ENCODE results near the gene EFNA5. TPM values are rescaled to one million over a fixed set of nuclear protein-coding genes. Genes with fewer than 3 reads are reported as not detected.

Gene EFNA5
- polyA plus RNA-seq, 3 donors: 0.01 TPM; not detected in 2

DNA sequence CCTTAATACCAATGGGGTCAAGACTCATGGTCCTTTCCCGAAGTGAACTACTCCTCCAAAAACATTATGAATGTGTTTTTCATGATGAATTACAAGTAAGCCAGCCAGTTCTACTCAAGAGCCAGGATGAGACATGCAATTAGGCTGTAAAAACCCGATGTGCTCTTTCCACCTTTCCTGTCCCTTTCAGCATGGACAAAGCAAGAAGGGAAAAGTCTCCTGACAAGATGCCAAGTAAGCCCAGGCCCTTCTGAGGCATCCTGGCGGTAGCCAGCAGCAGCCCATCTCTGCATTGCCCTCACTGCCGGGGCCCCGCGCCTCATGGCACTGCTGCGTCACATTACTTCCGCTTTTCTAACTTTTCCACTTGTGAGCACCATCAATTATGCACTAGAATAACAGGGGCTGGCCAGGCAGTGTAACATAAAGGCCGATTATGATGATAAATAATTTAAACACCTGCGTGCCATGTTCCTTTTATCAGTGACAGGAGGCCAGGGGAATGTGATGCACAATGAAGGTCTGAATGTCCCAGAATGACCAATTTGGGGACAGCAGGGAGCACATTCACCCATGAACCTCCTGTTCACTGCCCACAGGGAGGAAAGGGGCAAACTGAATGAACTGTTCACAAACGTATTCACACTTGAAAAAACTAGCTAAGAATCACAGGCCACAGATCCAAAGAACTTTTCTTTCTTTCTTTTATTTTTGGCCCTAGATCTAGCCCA, 37.4 kb downstream of the EFNA5 start:
- WGBS (ENCODE audit: insufficient coverage): 95% methylated on average over 3 of the region's 11 CpGs
- Histone ChIP-seq H3K27me3 (ENCODE audit: control insufficient read depth in 2 of 2, insufficient read depth in 2 of 2, low read length in 2 of 2) (no peaks in the 10 kb centered on the region), H3K79me2 (ENCODE audit: insufficient read depth, low read length) (no peaks in the 10 kb centered on the region), H3K4me2 (replicated peaks; ENCODE audit: extremely low read depth, low read length, poor library complexity, severe bottlenecking) (no peak overlapping the region), H3K36me3 (replicated peaks in 1 of 2; ENCODE audit: control insufficient read depth in 1 of 2, insufficient read depth in 2 of 2, low read length in 2 of 2) (no peaks in the 10 kb centered on the region), H3K27ac (ENCODE audit: low read depth in 1 of 2, low read length in 2 of 2) (no peak overlapping the region), H3K4me1 (ENCODE audit: control insufficient read depth in 1 of 2, insufficient read depth in 2 of 2, low read length in 2 of 2) (no peaks in the 10 kb centered on the region), H4K20me1 (ENCODE audit: insufficient read depth, low read length) (no peaks in the 10 kb centered on the region), H2AFZ (ENCODE audit: insufficient read depth, low read depth, low read length, poor library complexity, severe bottlenecking) (no peak overlapping the region), H3K9ac (ENCODE audit: insufficient read depth, low read length, poor library complexity, severe bottlenecking) (no peak overlapping the region), H3K9me3 (replicated peaks in 1 of 2; ENCODE audit: control insufficient read depth in 1 of 2, insufficient read depth in 1 of 2, low read length in 2 of 2) (peaks cover 0 to 4% of the 10 kb centered on the region in 2 donors), H3K4me3 (replicated peaks in 1 of 3; ENCODE audit: low read depth in 2 of 3, low read length in 3 of 3) (no peak overlapping the region)
- no peak for TF ChIP-seq CTCF (IDR thresholded peaks at IDR 0.05)
- intact Hi-C loops (cut with micrococcal nuclease): no loop called here
- Mint-ChIP-seq H3K27me3 (ENCODE audit: low read depth in 3 of 3) (peaks cover 0 to 1% (median 0%) of the 10 kb centered on the region in 3 donors), H3K9me3 (peaks cover 0 to 4% (median 0%) of the 10 kb centered on the region in 7 donors), H3K36me3 (no peaks in the 10 kb centered on the region), H3K4me3 (no peak overlapping the region), H3K27ac (no peak overlapping the region), H3K4me1 (no peaks in the 10 kb centered on the region)
- DNase-seq: no peak

DNA sequence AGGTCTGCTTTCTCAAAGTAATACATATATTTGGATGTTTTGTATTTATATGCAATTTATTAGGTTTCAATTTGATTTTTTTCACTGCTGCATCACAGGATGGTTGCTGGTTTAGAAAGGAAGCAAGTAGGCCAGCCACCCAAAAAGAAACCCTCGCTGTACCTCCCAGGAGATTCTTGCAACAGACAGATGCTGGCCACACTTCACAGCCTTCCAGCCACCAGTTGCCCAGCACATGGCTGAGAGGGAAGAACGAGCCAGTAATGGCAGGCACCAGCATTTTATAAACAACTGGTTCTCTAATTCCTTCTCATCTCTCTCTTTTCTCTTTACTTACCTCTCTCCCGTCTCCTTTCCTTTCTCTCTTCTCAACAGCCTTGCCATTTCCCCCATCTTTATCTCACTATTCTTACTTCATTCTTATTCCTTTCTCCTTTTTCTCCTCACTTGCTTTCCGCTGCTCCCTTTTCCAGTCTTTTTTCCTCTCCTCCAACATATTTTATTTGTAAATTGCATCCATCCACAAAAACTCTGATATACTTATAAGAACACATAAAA, 38.9 kb downstream of the EFNA5 start:
- Histone ChIP-seq H3K36me3 (replicated peaks in 1 of 2; ENCODE audit: control insufficient read depth in 1 of 2, insufficient read depth in 2 of 2, low read length in 2 of 2) (no peaks in the 10 kb centered on the region), H3K4me1 (ENCODE audit: control insufficient read depth in 1 of 2, insufficient read depth in 2 of 2, low read length in 2 of 2) (no peaks in the 10 kb centered on the region), H3K4me3 (replicated peaks in 1 of 3; ENCODE audit: low read depth in 2 of 3, low read length in 3 of 3) (no peak overlapping the region), H3K9ac (ENCODE audit: insufficient read depth, low read length, poor library complexity, severe bottlenecking) (no peak overlapping the region), H3K79me2 (ENCODE audit: insufficient read depth, low read length) (no peaks in the 10 kb centered on the region), H3K27ac (ENCODE audit: low read depth in 1 of 2, low read length in 2 of 2) (no peak overlapping the region), H3K27me3 (ENCODE audit: control insufficient read depth in 2 of 2, insufficient read depth in 2 of 2, low read length in 2 of 2) (no peaks in the 10 kb centered on the region), H3K4me2 (replicated peaks; ENCODE audit: extremely low read depth, low read length, poor library complexity, severe bottlenecking) (no peak overlapping the region), H2AFZ (ENCODE audit: insufficient read depth, low read depth, low read length, poor library complexity, severe bottlenecking) (no peak overlapping the region), H3K9me3 (replicated peaks in 1 of 2; ENCODE audit: control insufficient read depth in 1 of 2, insufficient read depth in 1 of 2, low read length in 2 of 2) (peaks cover 0 to 4% of the 10 kb centered on the region in 2 donors), H4K20me1 (ENCODE audit: insufficient read depth, low read length) (no peaks in the 10 kb centered on the region)
- H3K4me3 Mint-ChIP-seq: no peak overlapping the region
- DNase-seq: no peak
- peaks cover 0 to 2% (median 0%) of the 10 kb centered on the region in 7 donors for H3K9me3 Mint-ChIP-seq
- H3K27ac Mint-ChIP-seq: no peak overlapping the region
- TF ChIP-seq CTCF (IDR thresholded peaks at IDR 0.05): no peak
- WGBS (ENCODE audit: insufficient coverage): 92% methylated on average over 2 of the region's 4 CpGs
- H3K36me3 Mint-ChIP-seq: no peaks in the 10 kb centered on the region
- H3K27me3 Mint-ChIP-seq (ENCODE audit: low read depth in 3 of 3): no peaks in the 10 kb centered on the region
- no peaks in the 10 kb centered on the region for H3K4me1 Mint-ChIP-seq
- intact Hi-C loops (cut with micrococcal nuclease): no loop called here

Measured in CD14-positive monocyte (primary cell).